Thyroid gland (tissue), 4 donors: Measurements from ENCODE around the gene PPM1L.

Experiments used
- POLR2A ChIP-seq, 2 donors: fragments of 450-650 bp; IDR thresholded peaks; one replicate each; pipeline ENCODE4 v1.6.1; 2017; ENCODE audit warnings: antibody characterized with exemption in 2 of 2, mild to moderate bottlenecking in 2 of 2, moderate library complexity in 1 of 2
- TF ChIP-seq, protein P1 (sequence below), 6 experiments: fragments of 200-600 bp in 3 of 6; fragments of 450-650 bp in 3 of 6; sonication (generic) in 3 of 6; IDR thresholded peaks; one replicate each; pipeline ENCODE4 v1.5.1; 2016 to 2019; ENCODE audit warnings: antibody characterized with exemption in 6 of 6, mild to moderate bottlenecking in 2 of 6, inconsistent platforms in 1 of 6, moderate library complexity in 1 of 6

DNA sequence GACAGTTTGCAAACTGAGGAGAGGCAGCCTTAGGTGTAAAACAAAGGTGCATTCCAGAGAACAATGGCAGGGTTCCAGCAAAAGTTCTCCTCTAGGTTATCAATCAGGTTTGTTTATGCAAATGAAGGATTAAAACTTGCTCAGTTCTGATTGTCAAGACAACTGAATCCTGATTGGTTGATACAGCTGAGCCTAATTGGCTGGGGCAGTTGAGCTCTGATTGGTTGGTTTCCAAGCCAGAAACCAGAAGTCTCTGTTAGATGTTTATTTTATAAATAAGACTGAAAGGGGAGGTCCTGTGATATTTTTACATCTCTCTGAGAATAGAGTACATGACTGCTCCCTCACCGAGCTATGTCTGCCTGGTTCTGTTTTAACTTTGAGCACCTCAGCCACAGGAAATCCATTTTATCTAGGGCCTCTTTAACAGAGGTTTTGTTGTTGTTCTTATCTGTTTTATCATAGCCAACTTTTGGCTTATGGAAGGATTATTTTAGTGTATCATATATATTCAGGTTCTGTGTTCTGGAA is 37.8 kb downstream of the PPM1L start:
- TF ChIP-seq, protein P1, sequence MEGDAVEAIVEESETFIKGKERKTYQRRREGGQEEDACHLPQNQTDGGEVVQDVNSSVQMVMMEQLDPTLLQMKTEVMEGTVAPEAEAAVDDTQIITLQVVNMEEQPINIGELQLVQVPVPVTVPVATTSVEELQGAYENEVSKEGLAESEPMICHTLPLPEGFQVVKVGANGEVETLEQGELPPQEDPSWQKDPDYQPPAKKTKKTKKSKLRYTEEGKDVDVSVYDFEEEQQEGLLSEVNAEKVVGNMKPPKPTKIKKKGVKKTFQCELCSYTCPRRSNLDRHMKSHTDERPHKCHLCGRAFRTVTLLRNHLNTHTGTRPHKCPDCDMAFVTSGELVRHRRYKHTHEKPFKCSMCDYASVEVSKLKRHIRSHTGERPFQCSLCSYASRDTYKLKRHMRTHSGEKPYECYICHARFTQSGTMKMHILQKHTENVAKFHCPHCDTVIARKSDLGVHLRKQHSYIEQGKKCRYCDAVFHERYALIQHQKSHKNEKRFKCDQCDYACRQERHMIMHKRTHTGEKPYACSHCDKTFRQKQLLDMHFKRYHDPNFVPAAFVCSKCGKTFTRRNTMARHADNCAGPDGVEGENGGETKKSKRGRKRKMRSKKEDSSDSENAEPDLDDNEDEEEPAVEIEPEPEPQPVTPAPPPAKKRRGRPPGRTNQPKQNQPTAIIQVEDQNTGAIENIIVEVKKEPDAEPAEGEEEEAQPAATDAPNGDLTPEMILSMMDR (IDR thresholded peaks at IDR 0.05): no peak
- TF ChIP-seq POLR2A (IDR thresholded peaks at IDR 0.05): no peak
